ENCODE measurements around the gene DENND4A.
"Not testable (repeated sequence)": the region's sequence is repeated elsewhere in the genome, so short reads cannot be mapped to it uniquely, and the experiment has no call there.

Gene DENND4A

DNA sequence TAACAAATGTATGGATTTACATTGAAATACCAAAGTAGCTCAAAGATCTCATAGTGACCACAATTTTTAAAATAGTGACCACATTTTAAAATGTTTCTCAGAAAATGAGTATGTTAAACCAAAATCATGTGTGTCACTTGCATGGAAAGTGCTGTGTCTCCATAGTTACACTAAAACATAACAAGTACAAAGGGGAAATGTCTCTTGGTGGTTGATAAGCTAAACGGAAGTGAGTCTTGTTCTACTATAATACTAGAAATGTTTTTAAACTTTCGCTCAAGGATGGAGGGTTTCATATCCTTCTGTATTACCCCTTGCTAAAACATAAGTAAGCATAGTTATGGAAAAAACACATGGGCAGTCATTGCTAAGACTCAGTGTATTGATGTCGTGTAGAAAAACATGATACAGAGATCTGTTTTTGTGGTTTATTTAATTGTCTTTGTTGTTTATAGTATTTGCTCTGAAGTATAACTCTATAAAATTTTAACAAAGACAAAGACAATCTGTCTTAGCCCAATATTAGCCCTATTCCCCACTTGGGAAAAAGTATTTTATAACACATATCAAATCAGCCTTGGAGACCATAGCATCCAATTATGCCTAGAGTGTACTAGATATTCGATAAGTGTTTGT, 27.0 kb upstream of the DENND4A start:
- peak in 2 of 5 experiments; percentile 82 to 97 for DNase-seq

DNA sequence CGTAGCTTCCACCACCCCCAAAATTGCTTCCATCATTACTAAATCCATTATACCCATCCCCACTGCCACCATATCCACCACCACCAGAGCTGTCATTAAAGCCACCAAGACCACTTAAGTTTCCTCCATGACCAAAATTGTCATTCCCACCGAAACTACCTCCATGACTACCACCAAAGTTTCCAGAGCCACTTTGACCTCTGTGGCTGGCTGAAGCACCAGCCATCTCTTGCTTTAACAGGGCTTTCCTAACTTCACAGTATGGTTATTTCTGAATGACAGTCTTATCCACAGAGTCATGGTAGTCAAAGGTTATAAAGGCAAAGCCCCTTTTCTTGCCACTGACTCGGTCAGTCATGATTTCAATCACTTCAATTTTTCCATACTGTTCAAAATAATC, 24.3 kb upstream of the DENND4A start:
- DNase-seq = no peak

DNA sequence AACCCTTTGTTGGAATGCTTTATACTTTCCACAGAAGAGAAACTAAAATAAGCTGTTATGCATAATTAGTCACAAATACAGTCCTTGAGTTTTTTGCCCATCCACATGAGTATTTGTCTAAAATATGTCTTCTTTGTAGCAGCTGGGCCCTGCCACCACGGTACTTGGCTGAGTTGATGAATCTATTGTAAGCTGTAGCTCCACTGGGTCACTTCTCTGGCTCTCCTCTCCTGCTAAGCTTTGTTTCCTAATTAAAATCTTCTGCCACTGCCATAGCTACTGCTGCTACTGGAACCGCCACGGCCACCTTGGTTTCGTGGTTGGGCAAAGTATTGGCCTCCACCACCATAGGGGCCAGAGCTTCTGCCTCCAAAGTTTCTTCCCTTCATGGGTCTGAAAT, 23.9 kb upstream of the DENND4A start:
- not testable (repeated sequence) for DNase-seq

DNA sequence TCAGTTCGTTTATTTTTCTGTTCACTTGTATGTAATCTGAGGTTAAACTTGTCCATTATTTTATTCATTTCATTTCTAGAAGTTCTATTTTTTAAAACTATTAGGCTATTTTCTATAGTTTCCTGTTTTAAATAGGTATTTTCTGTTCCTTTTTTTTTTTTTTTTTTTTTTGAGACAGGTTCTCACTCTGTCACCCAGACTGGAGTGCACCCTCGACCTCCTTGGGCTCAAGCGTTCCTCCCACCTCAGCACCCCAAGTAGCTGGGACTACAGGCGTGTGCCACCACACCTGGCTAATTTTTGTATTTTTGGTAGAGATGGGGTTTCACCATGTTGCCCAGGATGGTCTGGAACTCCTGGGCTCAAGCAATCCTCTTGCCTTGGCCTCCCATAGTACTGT, 22.2 kb upstream of the DENND4A start:
- DNase-seq = not testable (repeated sequence)

DNA sequence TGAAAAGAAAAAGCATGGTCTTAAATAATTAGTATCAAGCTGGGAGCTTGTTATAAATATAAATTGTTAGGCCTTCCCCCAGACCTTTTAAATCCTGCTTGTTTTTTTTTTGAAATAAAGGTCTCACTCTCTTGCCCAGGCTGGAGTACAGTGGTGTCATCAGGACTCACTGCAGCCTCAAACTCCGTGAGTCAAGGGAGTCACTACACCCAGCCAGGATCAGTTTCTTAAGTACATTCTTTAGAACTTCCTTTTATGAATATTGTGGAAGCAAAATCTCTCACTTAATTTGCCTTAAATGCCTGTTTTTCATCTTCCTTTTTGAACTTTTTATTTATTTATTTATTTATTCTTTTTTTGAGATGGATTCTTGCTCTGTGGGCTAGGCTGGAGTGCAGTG, 20.8 kb upstream of the DENND4A start:
- DNase-seq = no peak

DNA sequence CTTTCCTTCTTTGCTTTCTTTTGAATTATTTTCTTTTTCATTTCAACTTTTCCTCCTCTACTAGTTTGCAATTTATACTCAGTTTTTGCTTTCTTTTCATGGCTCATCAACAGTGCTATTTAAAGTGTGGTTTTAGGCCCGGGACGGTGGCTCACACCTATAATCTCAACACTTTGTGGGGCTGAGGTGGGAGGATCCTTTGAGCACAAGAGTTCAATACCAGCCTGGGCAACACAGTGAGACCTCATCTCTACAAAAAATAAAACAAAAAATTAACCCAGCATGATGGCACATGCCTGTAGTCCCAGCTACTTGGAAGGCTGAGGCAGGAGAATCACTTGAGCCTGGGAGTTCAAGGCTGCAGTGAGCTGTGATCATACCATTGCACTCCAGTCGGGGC, 20.4 kb upstream of the DENND4A start:
- no peak for DNase-seq

DNA sequence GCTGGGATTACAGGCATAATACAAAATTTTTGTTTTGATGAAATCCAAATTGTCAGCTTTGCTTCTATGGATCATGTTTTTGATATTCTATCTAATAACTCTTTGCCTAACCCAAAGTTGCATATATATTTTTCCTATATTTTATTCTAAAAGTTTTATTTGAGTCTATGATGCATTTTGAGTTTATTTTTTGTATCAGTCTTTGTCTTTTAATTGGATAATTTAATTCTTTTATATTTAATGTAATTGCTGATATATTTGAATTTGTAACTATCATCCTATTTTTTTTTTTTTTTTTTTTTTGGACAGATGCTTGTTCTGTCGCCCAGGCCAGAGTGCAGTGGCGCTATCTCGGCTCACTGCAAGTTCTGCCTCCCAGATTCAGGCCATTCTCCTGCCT, 19.7 kb upstream of the DENND4A start:
- DNase-seq = no peak

DNA sequence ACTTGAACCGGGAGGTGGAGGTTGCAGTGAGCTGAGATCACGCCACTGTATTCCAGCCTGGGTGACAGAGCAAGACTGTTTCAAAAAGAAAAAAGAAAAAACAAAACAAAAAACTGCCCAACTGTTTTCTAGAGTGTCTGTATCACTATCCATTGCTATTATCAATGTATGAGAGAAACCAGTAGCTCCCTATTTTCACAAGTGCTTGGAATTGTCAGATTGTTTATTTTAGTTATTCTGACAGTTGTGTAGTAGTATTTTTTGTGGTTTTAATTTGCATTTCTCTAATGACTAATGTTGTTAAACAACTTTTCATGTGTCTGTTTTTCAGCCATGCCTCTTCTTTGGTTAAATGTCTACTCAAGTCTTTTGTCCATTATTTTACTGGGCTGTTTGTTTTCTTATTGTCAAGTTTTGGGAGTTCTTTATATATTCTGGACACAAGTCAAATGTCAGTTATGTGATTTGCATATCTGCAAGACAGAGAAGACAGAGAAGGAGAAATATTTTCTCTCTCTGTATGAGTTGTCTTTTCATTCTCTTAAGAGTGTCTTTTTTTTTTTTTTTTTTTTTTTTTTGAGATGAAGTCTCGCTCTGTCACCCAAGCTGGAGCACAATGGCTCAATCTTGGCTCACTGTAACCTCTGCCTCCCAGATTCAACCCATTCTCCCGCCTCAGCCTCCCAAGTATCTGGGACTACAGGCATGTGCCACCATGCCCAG, 19.1 kb upstream of the DENND4A start:
- not testable (repeated sequence) for DNase-seq

DNA sequence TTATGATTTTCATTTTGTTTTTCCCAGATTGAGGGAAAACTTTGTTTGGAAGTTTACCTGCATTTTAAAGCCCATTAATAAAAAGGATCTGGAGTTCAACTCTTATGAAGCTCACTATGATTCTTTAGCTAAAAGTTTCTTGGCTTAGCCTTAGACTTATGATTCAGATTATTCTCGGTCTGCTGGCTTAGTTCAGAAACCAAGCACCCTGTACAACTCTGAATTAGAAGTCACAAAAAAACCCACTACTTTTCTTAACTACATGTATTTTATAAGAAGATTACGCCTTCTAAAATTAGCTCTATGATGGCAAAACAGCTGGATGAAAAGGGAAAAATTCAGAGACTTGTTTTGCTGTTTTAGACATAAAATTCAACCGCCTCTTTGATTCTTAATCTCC, 14.3 kb upstream of the DENND4A start:
- DNase-seq = no peak

DNA sequence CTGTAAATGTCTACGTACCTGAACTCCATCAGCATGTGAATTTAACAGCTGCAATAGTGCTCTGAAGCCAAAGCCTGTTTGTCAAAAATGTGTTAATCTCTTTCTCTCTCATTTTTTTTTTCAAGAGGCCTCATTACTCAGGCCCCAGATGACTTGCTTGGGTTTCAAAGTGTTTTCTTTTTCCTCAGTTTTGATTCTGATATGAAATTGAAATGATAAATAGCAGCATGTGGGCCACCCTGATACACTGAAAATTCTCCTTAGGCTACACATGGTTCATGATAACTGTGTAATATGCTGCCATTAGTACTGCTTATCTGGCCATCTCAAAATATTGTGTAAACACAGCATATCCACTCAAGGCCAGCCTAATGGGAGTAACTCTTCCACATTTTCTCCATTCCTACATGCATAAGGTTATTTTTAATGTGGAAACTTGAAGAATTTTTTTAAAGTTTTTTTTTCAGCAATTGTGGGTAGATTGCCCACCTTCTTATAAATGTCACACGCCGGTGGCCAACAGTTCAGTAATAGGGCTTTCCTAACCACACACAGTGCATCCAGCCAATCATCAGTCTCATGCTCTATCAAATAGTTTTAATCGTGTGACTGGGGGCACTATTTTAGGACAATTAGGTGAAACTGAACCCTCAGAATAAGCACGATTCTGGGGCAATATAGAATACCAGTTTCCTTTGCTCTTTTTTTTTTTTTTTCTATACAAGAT, 13.1 kb upstream of the DENND4A start:
- peak in 1 of 5 experiments; percentile 59 for DNase-seq

DNA sequence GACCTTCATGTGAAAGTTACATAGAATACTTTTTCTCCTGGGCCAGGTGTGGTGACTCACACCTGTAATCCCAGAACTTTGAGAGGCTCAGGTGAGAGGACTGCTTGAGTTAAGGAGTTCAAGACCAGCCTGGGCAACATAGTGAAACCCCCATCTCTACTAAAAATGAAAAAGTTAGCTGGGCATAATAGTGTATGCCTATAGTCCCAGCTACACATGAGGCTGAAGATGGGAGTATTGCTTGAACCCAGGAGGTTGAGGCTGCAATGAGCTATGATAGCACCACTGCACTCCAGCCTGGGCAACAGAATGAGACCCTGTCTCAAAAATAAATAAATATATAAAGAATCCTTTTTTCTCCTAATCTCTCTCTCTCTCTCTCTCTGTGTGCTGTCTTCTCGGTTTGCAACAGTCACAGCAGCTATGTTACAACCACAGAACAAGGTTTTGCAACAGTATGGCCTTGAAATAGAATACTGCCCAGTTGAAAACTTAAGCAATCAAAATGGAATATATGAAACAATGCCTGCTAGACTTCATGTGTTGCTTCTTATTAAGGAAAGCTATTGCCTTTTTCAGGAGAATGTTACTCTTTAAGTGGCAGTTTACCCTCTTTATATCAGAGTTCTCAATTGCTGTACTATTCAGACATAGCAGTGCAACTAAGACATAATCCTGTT, 12.3 kb upstream of the DENND4A start:
- DNase-seq = no peak

DNA sequence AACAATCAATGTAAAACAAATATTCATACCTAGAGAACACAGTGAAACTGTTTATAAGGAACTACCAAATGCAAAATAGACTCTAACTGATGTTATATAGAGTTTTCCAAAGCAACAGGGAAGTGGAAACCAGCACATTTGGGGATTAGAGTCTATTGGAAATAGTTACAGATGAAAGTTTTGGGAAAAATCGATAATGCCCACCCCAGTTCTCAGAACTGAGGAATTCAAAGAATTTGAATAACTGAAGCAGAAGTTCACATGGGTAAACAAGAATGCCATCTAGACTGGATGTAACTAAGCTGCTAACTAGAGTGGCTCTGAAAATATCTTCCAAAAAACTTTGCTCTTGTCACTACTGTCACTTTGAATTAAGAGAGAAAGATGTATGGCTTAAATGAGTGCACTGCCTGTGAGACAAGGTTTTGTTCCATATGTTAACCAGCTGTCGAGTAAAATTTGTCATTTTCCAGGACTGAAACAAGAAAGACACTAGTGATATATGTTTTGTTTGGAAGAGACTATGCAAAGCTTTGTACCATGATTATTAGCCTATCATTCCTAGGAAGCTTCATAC, 9.2 kb upstream of the DENND4A start:
- no peak for DNase-seq

DNA sequence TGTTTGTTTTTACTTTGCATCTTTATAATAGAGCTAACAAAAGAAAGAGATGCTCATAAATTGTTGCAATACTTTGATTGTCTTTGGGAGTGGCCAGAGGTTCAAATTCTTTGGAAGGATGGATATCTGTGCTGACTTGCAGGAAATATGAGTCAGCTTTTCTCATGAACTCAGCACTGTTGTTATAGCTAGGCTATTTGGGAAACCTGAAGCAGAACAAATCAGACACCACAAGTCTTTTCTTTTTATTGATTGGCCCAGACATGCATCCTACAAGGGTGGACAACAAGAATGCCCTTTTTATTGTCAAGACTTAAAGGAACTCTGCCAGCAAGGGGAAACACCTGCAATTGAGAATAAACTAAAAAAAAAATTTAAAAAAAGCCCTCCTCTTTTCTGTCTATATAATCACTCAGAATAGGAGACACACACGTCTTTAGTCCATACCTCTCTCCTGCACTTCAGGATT, 4.6 kb upstream of the DENND4A start:
- peak in 1 of 5 experiments; percentile 60 for DNase-seq

DNA sequence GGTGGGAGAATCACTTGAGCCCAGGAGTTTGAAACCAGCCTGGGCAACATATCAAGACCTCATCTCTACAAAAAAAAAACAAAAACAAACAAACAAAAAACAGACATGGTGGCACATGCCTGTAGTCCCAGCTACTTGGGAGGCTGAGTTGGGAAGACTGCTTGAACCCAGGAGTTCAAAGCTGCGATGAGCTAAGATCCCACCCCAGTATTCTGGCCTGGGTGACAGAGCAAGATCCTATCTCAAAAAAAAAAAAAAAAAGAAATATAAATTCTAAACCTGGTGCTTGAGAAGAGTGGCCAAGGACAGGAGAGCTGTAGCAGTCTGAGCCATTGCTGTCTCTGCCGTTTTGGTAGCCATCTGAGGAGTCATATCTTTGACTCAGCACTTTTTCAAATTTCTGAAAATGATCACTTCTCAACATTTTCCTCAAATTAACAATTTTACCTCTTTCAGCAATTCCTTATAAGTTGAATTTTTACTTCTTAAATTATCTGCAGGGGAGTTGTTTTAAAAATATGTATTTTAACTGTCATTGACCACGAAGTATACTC, 3.6 kb upstream of the DENND4A start:
- peak in 1 of 5 experiments; percentile 49 for DNase-seq

DNA sequence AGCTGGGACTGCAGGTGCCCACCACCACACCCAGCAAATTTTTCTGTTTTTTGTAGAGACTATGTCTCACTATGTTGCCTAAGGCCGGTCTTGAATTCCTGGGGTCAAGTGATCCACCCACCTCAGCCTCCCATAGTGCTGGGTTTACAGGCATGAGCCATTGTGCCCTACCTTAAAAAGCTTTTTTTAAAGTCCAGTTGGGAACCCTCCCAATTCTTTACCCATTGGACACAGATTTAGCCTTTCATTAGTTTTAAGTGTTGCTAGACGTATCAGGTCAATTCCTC, 1.7 kb upstream of the DENND4A start:
- DNase-seq = no peak

DNA sequence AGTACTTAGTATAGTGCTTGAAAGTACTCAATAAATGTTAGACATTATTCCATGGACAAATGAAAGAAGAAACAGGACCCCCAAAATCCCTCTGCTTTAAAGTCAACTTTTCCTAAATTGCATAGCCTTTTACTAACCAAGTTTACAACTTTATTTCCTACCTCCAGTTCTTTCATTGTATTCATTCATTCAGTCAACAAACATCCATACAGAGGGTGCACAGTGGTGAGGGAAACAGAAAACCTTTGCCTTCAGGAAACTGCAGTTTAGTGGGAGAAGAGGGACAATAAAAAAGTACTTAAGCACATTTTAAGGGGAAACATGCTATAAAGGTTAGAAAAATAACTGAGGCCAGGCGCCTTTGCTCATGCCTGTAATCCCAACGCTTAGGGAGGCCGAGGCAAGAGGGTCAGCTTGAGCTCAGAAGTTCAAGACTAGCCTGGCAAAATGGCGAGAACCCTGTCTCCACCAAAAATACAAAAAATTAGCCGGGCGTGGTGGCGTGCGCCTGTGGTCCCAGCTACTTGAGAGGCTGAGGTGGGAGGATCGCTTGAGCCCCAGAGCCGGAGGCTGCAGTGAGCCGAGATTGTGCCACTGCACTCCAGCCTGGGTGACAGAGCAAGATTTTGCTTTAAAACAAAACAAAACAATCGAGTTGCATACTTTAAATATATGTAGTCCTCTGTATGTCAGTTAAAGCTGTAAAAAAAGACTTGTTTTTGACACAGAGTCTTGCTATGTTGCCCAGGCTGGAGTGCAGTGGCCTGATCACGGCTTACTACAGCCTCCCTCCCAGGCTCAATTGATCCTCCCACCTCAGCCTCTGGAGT, 1.1 kb upstream of the DENND4A start:
- DNase-seq = no peak

DNA sequence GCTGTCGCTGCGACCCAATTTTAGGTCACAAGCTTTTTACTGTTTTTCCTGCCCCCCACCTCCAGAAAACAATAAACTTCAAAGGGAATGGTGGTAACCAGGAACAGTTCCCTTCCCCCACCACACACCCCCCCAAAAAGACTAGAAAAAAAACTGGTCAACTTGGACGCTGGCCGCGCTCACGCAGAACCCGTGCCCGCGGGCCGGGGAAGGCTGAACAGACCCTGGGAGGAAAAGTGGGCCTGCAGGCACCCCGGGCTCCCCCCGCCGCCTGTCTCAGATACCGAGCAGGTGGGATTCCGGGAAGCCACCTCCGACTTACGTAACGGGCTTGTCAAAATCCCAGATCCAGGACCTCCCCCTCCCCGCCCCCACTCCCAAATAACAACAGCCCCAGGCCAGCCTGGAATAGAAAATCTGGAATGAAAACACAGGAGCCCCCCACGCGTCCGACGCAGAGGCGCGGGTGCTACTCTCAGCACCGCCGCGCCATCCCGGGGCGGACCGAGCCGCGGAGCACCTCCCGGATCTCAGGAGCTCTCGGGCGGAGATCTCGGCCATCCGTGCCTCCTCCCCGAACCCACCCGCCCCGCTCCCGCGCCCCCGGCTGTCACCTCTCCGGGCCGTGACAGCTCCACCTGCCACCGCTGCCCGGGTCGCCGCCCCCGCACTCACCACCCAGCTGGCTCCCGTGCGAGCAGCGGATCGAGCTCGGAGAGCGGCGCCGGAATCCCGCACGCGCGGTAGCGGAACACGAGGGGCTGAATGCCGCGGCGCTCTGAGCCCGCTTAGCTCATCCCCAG, 557 bp downstream of the DENND4A start:
- DNase-seq = peak in 3 of 5 experiments; percentile 22 to 42 (median 25)

DNA sequence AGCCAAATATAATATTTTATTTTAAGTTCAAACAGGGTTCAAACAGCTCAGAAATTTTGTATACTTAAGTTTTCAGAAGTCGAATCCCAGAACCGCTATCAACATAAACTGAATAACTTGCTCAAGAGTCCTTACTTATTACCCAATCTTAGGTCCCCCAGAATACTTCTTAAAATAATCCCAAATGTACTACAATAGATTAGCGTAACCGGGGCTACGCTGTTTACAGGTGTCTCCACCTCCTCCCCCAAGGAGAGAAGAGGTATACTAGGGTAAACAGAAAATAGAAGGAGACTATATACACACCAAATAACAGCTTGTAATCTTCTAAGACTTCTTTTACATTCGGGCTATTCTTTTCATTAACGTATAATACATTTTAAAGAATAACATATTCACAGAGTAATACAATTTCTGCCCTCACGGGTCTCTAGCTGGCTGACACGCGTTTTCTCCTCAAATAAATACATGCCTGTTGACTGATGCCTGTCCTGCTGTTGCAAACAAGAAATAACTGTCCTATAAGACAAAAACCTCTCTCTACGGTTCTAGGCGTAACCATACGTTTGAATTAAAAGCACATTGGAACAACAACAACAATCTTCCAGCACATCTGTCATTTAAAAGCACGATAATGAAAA, 1.3 kb downstream of the DENND4A start:
- DNase-seq = peak in 2 of 5 experiments; percentile 22 to 67

DNA sequence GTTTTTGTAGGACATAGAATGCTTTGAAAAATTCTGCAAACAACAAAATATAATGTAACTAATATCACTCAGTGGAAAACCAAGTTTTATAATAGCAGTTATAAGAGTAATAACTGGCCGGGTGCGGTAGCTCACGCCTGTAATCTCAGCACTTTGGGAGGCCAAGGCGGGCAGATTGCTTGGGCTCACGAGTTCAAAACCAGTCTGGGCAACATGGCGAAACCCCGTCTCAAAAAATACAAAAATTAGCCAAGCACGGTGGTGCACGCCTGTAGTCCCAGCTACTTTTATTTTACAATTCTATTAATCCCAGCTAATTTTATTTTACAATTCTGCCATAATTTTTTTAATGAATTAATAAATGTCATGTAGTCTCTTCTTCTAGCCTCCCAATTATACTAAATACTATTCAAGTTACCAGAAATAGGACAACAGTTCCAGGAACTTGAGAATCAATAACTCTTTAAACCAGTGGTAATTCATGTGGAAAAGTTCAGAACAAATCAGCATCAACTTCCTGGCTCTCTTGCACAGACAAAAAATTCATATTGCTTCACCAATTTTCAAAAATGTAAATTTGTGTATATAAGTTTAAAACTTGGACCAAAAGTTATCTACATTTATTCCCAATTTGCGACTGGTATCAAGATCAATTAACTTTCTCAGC, 2.2 kb downstream of the DENND4A start:
- no peak for DNase-seq

DNA sequence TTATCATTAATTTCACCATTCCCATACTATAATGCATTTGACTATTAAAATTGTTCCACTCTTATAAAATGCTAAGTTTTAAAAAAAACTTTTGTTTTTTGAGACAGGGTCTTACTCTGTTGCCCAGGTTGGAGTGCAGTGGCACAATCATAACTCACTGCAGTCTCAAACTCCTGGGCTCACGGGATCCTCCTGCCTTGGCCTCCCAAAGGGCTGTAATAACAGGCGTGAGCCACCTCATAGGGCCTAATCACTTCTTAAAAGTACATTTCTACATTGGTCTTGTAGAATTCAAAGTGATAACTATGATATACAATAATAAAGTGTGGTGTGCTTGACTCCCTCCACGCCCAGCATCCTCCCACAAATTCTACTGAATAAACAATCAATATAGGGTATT, 3.0 kb downstream of the DENND4A start:
- no peak for DNase-seq

Measured in T-helper 2 cell (primary cell).